ENCODE results near the gene AHCTF1.

DNA sequence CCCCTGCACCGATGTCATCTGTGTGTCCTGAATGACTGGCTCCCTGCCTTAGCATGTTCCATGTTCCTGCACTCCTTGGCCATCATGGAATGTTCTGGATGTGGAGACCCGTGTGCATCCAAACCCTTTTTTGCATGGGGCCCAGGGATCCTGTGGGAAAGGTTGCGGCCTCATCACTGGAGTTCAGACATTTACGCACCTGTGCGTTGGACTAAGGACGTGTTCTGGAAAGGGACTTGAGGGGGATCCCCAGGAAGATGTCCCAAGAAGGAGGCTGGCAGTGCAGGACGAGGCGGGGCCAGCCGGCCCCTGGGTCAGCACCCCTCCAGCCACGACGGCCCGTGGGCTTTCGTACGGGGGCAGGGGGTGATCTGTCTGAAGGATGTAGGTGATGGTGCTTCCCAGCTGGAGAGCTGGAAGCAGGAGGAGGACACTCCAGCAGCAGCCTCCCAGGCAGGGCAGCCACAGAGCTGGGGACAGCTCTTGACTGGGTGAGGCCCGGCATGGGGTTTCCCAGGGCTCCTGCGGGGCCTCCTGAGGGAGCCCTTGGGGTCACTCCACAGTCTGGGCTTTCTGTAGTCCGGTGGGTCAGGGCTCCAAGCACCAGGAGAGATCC is 140.3 kb downstream of the AHCTF1 start:
- no peak for TF ChIP-seq POLR2A (IDR thresholded peaks at IDR 0.05)
- TF ChIP-seq, protein P1, sequence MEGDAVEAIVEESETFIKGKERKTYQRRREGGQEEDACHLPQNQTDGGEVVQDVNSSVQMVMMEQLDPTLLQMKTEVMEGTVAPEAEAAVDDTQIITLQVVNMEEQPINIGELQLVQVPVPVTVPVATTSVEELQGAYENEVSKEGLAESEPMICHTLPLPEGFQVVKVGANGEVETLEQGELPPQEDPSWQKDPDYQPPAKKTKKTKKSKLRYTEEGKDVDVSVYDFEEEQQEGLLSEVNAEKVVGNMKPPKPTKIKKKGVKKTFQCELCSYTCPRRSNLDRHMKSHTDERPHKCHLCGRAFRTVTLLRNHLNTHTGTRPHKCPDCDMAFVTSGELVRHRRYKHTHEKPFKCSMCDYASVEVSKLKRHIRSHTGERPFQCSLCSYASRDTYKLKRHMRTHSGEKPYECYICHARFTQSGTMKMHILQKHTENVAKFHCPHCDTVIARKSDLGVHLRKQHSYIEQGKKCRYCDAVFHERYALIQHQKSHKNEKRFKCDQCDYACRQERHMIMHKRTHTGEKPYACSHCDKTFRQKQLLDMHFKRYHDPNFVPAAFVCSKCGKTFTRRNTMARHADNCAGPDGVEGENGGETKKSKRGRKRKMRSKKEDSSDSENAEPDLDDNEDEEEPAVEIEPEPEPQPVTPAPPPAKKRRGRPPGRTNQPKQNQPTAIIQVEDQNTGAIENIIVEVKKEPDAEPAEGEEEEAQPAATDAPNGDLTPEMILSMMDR (IDR thresholded peaks at IDR 0.05): no peak

Data from adrenal gland (tissue), 5 donors.